OCI-LY3 (cell line): ENCODE results near the gene RPS24.

Experiments
- CTCF ChIP-seq: fragments of 200-600, 300-600 bp; sonication (generic); IDR thresholded peaks from 2 replicates; pipeline ENCODE4 v1.5.1; 2014; ENCODE audit warnings: antibody characterized with exemption, low read length, low read depth
- EZH2phosphoT487 ChIP-seq: fragments of 200-600 bp; shearing (Covaris generic); IDR thresholded peaks from 2 replicates; pipeline ENCODE4 v1.6.1; 2018; ENCODE audit warnings: antibody characterized with exemption, mixed run types, low read depth

- TF ChIP-seq CTCF (no peak), EZH2phosphoT487 (no peak)
These were observed 13.1 kb downstream of the RPS24 start for GRCh38 chr10:78046711-78047269.
